NCI-H2227 (cell line): ENCODE data around the gene NACAD.
"Not testable (repeated sequence)": the region's sequence is repeated elsewhere in the genome, so short reads cannot be mapped to it uniquely, and the experiment has no call there.

ENCODE experiments used
- DNase-seq: peaks from one replicate; lab custom pipeline; 2025; ENCODE audit not compliant: unreplicated experiment; lab: John Stamatoyannopoulos, UW

The NACAD gene

GRCh38 chr7:45114926-45115325, 26.2 kb upstream of the NACAD start:
- DNase-seq = no peak

GRCh38 chr7:45114257-45114656, 25.5 kb upstream of the NACAD start:
- not testable (repeated sequence) for DNase-seq

GRCh38 chr7:45112648-45113047, 23.9 kb upstream of the NACAD start:
- DNase-seq = no peak

GRCh38 chr7:45111298-45112223, 22.8 kb upstream of the NACAD start, which contains the start of gene TBRG4:
Gene TBRG4 (minus strand): TSS chr7:45111697. CDS start chr7:45109237, 2,460 bp downstream.
- peak; percentile 96 for DNase-seq

GRCh38 chr7:45108863-45109262, 20.1 kb upstream of the NACAD start:
- no peak for DNase-seq

- no peak for DNase-seq
Measured at GRCh38 chr7:45107356-45107755, 18.6 kb upstream of the NACAD start.

- no peak for DNase-seq
Measured at GRCh38 chr7:45106820-45107219, 18.1 kb upstream of the NACAD start.

- no peak for DNase-seq
Measured at GRCh38 chr7:45105588-45106188, 16.9 kb upstream of the NACAD start.

GRCh38 chr7:45104844-45105587, 16.2 kb upstream of the NACAD start:
- DNase-seq = no peak

GRCh38 chr7:45103958-45104843, 15.4 kb upstream of the NACAD start:
- DNase-seq = no peak

- no peak for DNase-seq
Measured at GRCh38 chr7:45102785-45103712, 14.3 kb upstream of the NACAD start.

- no peak for DNase-seq
Measured at GRCh38 chr7:45101748-45102147, 13.0 kb upstream of the NACAD start.

- no peak for DNase-seq
Measured at GRCh38 chr7:45100761-45101480, 12.2 kb upstream of the NACAD start.

- no peak for DNase-seq
Measured at GRCh38 chr7:45099891-45100760, 11.4 kb upstream of the NACAD start.

GRCh38 chr7:45098983-45099839, 10.4 kb upstream of the NACAD start:
- DNase-seq = no peak

- DNase-seq = no peak
Measured at GRCh38 chr7:45092931-45093235, 4.1 kb upstream of the NACAD start.
